Activated CD8-positive, alpha-beta memory T cell treated with anti-CD3 and anti-CD28 coated beads, Interleukin-2, amount 50 U/mL, for 4 hours (primary cell): ENCODE data around the gene MID2.

Source experiments
- DNase-seq: peaks from one replicate; pipeline ENCODE4 v3.0.0-alpha.2; 2020

The MID2 gene

DNA sequence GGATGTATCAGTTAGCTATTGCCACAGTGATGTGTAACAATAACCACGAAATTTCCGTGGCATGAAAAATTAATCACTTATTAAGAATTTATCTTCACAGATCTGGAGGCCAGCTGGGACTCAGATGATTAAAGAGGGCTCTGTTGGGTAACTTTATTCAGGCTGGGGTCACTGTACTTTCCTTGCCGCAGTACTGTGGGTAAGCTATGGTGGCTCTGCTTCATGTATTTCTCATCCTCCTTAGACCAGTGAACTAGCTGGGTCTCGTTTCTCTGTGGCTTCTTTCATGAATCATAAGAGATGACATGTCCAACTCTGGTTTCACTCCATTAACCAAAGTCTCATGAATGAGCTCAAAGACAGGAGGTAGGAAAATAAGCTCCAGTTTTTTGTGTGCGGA, 143.0 kb downstream of the MID2 start:
- no peak for DNase-seq

DNA sequence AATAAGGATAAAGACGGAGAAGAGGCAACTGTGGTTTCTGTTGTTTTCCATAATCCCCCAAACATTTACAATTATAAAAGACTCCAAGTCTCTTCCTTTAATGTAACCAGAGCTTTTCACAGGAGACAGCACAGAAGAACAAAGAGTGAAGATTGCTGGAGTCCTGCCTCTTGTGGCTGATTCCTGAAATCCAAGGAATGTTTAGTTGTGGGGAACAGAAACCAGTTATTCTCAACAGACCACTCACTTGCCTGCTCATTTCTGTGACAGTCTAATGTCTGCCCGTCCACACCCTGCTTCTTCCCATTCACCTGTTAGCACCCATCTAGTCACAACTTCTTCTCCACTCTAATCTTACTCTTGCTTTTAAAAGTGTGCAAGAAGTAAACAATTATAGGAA, 144.4 kb downstream of the MID2 start:
- no peak for DNase-seq

DNA sequence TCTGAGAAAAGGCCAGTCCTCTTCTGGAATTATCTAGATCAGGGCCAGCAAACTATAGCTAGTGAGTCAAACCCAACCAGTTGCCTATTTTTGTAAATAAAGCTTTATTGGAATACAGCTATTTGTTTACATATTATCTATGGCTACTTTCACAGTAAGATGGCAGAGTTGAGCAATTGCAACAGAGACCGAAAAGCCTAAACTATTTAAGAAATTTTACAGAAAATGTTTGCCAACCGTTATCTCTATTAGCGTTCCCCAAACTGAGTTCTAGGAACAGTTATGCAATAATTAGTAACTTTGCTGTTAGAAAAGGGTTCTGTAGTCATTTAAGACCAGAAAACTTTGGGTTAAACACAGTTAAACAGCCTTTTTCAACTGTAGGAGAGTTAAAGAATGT, 146.0 kb downstream of the MID2 start:
- no peak for DNase-seq
